IgD-negative memory B cell (primary cell): Measurements from ENCODE around the gene BLNK. TPM values are rescaled to one million over a fixed set of nuclear protein-coding genes. Genes with fewer than 3 reads are reported as not detected.

Source experiments
- H3K27ac Mint-ChIP-seq, 3 donors: one replicate each; pipeline ENCODE4 v1.8.0; 2020 to 2022; ENCODE audit warnings: mild to moderate bottlenecking in 3 of 3, mixed read lengths in 3 of 3, moderate library complexity in 1 of 3
- H3K27me3 Mint-ChIP-seq: one replicate; pipeline ENCODE4 v1.8.0; 2021; ENCODE audit warnings: mixed read lengths
- H3K36me3 Mint-ChIP-seq: one replicate; pipeline ENCODE4 v1.8.0; 2020; ENCODE audit warnings: mild to moderate bottlenecking, mixed read lengths
- H3K4me1 Mint-ChIP-seq, 3 donors: one replicate each; pipeline ENCODE4 v1.8.0; 2020 to 2022; ENCODE audit warnings: mixed read lengths in 3 of 3, mild to moderate bottlenecking in 1 of 3
- H3K4me3 Mint-ChIP-seq, 4 donors: one replicate each; pipeline ENCODE4 v1.8.0; 2020 to 2022; ENCODE audit warnings: mild to moderate bottlenecking in 4 of 4, mixed read lengths in 4 of 4, moderate library complexity in 3 of 4
- H3K9me3 Mint-ChIP-seq, 3 donors: one replicate each; pipeline ENCODE4 v1.8.0; 2020 to 2021; ENCODE audit warnings: mixed read lengths in 3 of 3, mild to moderate bottlenecking in 1 of 3
- polyA plus RNA-seq: library from polyadenylated mRNA; unstranded; fragments of 300-500 nt; fragmentation: Illumina TruSeq; gene quantifications from one replicate; pipeline ENCODE4 v1.2.3, GENCODE V29; 2021

Gene BLNK
- polyA plus RNA-seq, 1 donor from 2014 or later = 217 TPM

- no peak overlapping the region for H3K4me3 Mint-ChIP-seq
- H3K27me3 Mint-ChIP-seq = no peaks in the 10 kb centered on the region
- peak overlapping the region in 1 of 3 donors; percentile 91 for H3K27ac Mint-ChIP-seq
- peaks cover 67 to 80% (median 75%) of the 10 kb centered on the region in 3 donors for H3K4me1 Mint-ChIP-seq
- H3K36me3 Mint-ChIP-seq = peaks cover 14% of the 10 kb centered on the region
- no peaks in the 10 kb centered on the region for H3K9me3 Mint-ChIP-seq
Measured at GRCh38 chr10:96261132-96261531, 10.2 kb downstream of the BLNK start.

GRCh38 chr10:96260014-96260413 lies 11.4 kb downstream of the BLNK start:
- peak overlapping the region; percentile 36 to 91 (median 68) for H3K27ac Mint-ChIP-seq
- peaks cover 9% of the 10 kb centered on the region for H3K36me3 Mint-ChIP-seq
- peak overlapping the region; percentile 2 to 80 (median 72) for H3K4me3 Mint-ChIP-seq

GRCh38 chr10:96259150-96259549 lies 12.2 kb downstream of the BLNK start:
- H3K27ac Mint-ChIP-seq = peak overlapping the region in 2 of 3 donors; percentile 25 to 88
- H3K4me1 Mint-ChIP-seq = peaks cover 58 to 73% (median 65%) of the 10 kb centered on the region in 3 donors
- peak overlapping the region in 3 of 4 donors; percentile 48 to 92 (median 79) for H3K4me3 Mint-ChIP-seq
- peaks cover 9% of the 10 kb centered on the region for H3K36me3 Mint-ChIP-seq
- H3K9me3 Mint-ChIP-seq = no peaks in the 10 kb centered on the region
- H3K27me3 Mint-ChIP-seq = no peaks in the 10 kb centered on the region

More at GRCh38 chr10:96260014-96260413, 11.4 kb downstream of the BLNK start:
- Mint-ChIP-seq H3K27me3 (no peaks in the 10 kb centered on the region), H3K4me1 (peaks cover 60 to 74% (median 70%) of the 10 kb centered on the region in 3 donors), H3K9me3 (no peaks in the 10 kb centered on the region)

- no peaks in the 10 kb centered on the region for H3K27me3 Mint-ChIP-seq
- peak overlapping the region; percentile 25 to 63 (median 31) for H3K27ac Mint-ChIP-seq
- H3K4me1 Mint-ChIP-seq = peaks cover 50 to 67% (median 61%) of the 10 kb centered on the region in 3 donors
- H3K36me3 Mint-ChIP-seq = peaks cover 9% of the 10 kb centered on the region
- H3K9me3 Mint-ChIP-seq = no peaks in the 10 kb centered on the region
- H3K4me3 Mint-ChIP-seq = peak overlapping the region in 3 of 4 donors; percentile 19 to 80 (median 76)
Measured at GRCh38 chr10:96257944-96258343, 13.4 kb downstream of the BLNK start.

GRCh38 chr10:96255549-96256333 lies 15.6 kb downstream of the BLNK start:
- H3K4me1 Mint-ChIP-seq = peaks cover 42 to 64% (median 53%) of the 10 kb centered on the region in 3 donors
- H3K27ac Mint-ChIP-seq = peak overlapping the region; percentile 2 to 67 (median 19)
- H3K27me3 Mint-ChIP-seq = no peaks in the 10 kb centered on the region
- H3K9me3 Mint-ChIP-seq = no peaks in the 10 kb centered on the region
- peaks cover 8% of the 10 kb centered on the region for H3K36me3 Mint-ChIP-seq
- H3K4me3 Mint-ChIP-seq = peak overlapping the region in 2 of 4 donors; percentile 18 to 70

GRCh38 chr10:96254976-96255375 lies 16.4 kb downstream of the BLNK start:
- Mint-ChIP-seq H3K27me3 (no peaks in the 10 kb centered on the region), H3K36me3 (peaks cover 12% of the 10 kb centered on the region), H3K9me3 (no peaks in the 10 kb centered on the region), H3K4me1 (peaks cover 40 to 60% (median 47%) of the 10 kb centered on the region in 3 donors), H3K27ac (peak overlapping the region; percentile 55 to 67 (median 64)), H3K4me3 (peak overlapping the region in 1 of 4 donors; percentile 70)

- Mint-ChIP-seq H3K4me1 (peaks cover 41 to 53% (median 52%) of the 10 kb centered on the region in 3 donors), H3K27me3 (no peaks in the 10 kb centered on the region), H3K9me3 (peaks cover 0 to 1% (median 0%) of the 10 kb centered on the region in 3 donors), H3K4me3 (no peak overlapping the region), H3K27ac (peak overlapping the region in 2 of 3 donors; percentile 50 to 79), H3K36me3 (peaks cover 9% of the 10 kb centered on the region)
Measured at GRCh38 chr10:96252730-96253129, 18.6 kb downstream of the BLNK start.

GRCh38 chr10:96250349-96250748 lies 21.0 kb downstream of the BLNK start:
- peak overlapping the region in 2 of 3 donors; percentile 77 to 78 for H3K27ac Mint-ChIP-seq
- peak overlapping the region in 1 of 4 donors; percentile 69 for H3K4me3 Mint-ChIP-seq
- H3K9me3 Mint-ChIP-seq = peaks cover 0 to 1% (median 0%) of the 10 kb centered on the region in 3 donors
- peaks cover 33 to 42% (median 41%) of the 10 kb centered on the region in 3 donors for H3K4me1 Mint-ChIP-seq
- H3K27me3 Mint-ChIP-seq = no peaks in the 10 kb centered on the region
- peaks cover 7% of the 10 kb centered on the region for H3K36me3 Mint-ChIP-seq

GRCh38 chr10:96249264-96249663 lies 22.1 kb downstream of the BLNK start:
- peaks cover 13% of the 10 kb centered on the region for H3K36me3 Mint-ChIP-seq
- peaks cover 33 to 49% (median 45%) of the 10 kb centered on the region in 3 donors for H3K4me1 Mint-ChIP-seq
- H3K27me3 Mint-ChIP-seq = no peaks in the 10 kb centered on the region
- peaks cover 0 to 1% (median 0%) of the 10 kb centered on the region in 3 donors for H3K9me3 Mint-ChIP-seq
- H3K4me3 Mint-ChIP-seq = no peak overlapping the region
- H3K27ac Mint-ChIP-seq = peak overlapping the region in 2 of 3 donors; percentile 77 to 78

GRCh38 chr10:96244354-96244753 lies 27.0 kb downstream of the BLNK start:
- peaks cover 17% of the 10 kb centered on the region for H3K36me3 Mint-ChIP-seq
- H3K9me3 Mint-ChIP-seq = peaks cover 0 to 1% (median 0%) of the 10 kb centered on the region in 3 donors
- peak overlapping the region; percentile 22 to 92 (median 64) for H3K4me3 Mint-ChIP-seq
- peak overlapping the region; percentile 60 to 95 (median 74) for H3K27ac Mint-ChIP-seq
- no peaks in the 10 kb centered on the region for H3K27me3 Mint-ChIP-seq
- H3K4me1 Mint-ChIP-seq = peaks cover 40 to 53% (median 50%) of the 10 kb centered on the region in 3 donors

GRCh38 chr10:96243296-96243695 lies 28.1 kb downstream of the BLNK start:
- H3K27ac Mint-ChIP-seq = peak overlapping the region; percentile 51 to 80 (median 71)
- H3K27me3 Mint-ChIP-seq = no peaks in the 10 kb centered on the region
- peaks cover 45 to 58% (median 51%) of the 10 kb centered on the region in 3 donors for H3K4me1 Mint-ChIP-seq
- no peaks in the 10 kb centered on the region for H3K9me3 Mint-ChIP-seq
- H3K36me3 Mint-ChIP-seq = peaks cover 17% of the 10 kb centered on the region
- H3K4me3 Mint-ChIP-seq = peak overlapping the region in 2 of 4 donors; percentile 2 to 62

- peak overlapping the region; percentile 51 to 80 (median 71) for H3K27ac Mint-ChIP-seq
- H3K27me3 Mint-ChIP-seq = no peaks in the 10 kb centered on the region
- H3K9me3 Mint-ChIP-seq = no peaks in the 10 kb centered on the region
- H3K36me3 Mint-ChIP-seq = peaks cover 16% of the 10 kb centered on the region
- H3K4me3 Mint-ChIP-seq = peak overlapping the region in 3 of 4 donors; percentile 2 to 44 (median 4)
- H3K4me1 Mint-ChIP-seq = peaks cover 49 to 62% (median 50%) of the 10 kb centered on the region in 3 donors
Measured at GRCh38 chr10:96242822-96243221, 28.5 kb downstream of the BLNK start.

- H3K4me1 Mint-ChIP-seq = peaks cover 63 to 81% (median 68%) of the 10 kb centered on the region in 3 donors
- peaks cover 9% of the 10 kb centered on the region for H3K36me3 Mint-ChIP-seq
- H3K27me3 Mint-ChIP-seq = no peaks in the 10 kb centered on the region
- peak overlapping the region in 2 of 4 donors; percentile 28 to 49 for H3K4me3 Mint-ChIP-seq
- H3K9me3 Mint-ChIP-seq = no peaks in the 10 kb centered on the region
- peak overlapping the region; percentile 70 to 88 (median 87) for H3K27ac Mint-ChIP-seq
Measured at GRCh38 chr10:96238646-96239623, 32.4 kb downstream of the BLNK start.

- H3K4me3 Mint-ChIP-seq = peak overlapping the region in 2 of 4 donors; percentile 5 to 84
- no peaks in the 10 kb centered on the region for H3K9me3 Mint-ChIP-seq
- peaks cover 56 to 73% (median 65%) of the 10 kb centered on the region in 3 donors for H3K4me1 Mint-ChIP-seq
- H3K27ac Mint-ChIP-seq = peak overlapping the region; percentile 4 to 94 (median 73)
- no peaks in the 10 kb centered on the region for H3K27me3 Mint-ChIP-seq
- peaks cover 5% of the 10 kb centered on the region for H3K36me3 Mint-ChIP-seq
Measured at GRCh38 chr10:96236876-96237275, 34.5 kb downstream of the BLNK start.
